Measurements from ENCODE around the gene KRTAP9-2. TPM values are rescaled to one million over a fixed set of nuclear protein-coding genes. Genes with fewer than 3 reads are reported as not detected.

The KRTAP9-2 gene
- total RNA-seq, 5 donors from 2014 or later (not counting 1 experiment from before 2014, with no cell fraction given) = not detected

DNA sequence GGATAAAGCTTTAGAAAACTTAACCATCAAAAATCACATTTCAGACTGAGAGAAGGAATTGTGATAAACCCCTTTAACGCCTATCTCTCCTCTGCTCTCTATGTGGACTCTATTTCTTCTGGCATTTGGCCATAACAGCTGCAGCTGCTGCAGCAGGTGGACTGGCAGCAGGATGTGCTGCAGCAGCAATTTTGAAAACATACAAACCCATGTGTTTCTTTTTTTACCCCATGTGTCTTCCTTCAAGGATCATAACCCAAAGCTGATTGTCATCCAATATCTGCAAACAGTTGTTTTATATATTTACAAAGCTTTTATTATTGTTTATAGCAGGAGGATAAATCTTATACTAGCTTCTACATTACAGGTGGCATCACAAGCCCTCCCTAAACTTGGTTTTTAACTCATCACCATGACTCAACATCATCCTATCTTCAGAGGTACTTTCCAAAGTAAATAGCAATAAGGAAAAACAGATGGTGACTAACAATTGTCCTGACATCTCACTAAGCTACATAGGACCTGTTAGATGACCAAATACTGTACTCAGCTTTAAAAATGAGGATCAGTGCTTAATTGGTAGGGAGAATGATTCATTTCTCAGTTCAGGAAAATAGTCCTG, 14.5 kb upstream of the KRTAP9-2 start:
- H3K9me3 Mint-ChIP-seq = no peaks in the 10 kb centered on the region
- H3K4me3 ChIP-seq (ENCODE audit: control insufficient read depth in 1 of 2, extremely low read depth in 1 of 2, low read length in 1 of 2) = no peak overlapping the region
- no peak overlapping the region for H3K27ac ChIP-seq (ENCODE audit: low read length)
- WGBS (ENCODE audit: insufficient coverage) = no CpG with 5 or more reads among the region's 1 CpG
- ATAC-seq (replicated peaks in 1 of 4) = no peak
- H3K36me3 Mint-ChIP-seq = no peaks in the 10 kb centered on the region
- peaks cover 0 to 10% (median 2%) of the 10 kb centered on the region in 3 donors for H3K4me1 Mint-ChIP-seq
- H3K27me3 Mint-ChIP-seq = peaks cover 8 to 46% of the 10 kb centered on the region in 2 donors
- peak in 1 of 35 experiments; percentile 8 for DNase-seq
- no peaks in the 10 kb centered on the region for H3K4me1 ChIP-seq (ENCODE audit: control insufficient read depth in 1 of 2, extremely low read depth in 1 of 2, insufficient read depth in 2 of 2, low read length in 2 of 2)
- peak overlapping the region in 1 of 2 donors; percentile 2 for H3K27ac Mint-ChIP-seq
- H3K36me3 ChIP-seq (ENCODE audit: control insufficient read depth in 2 of 2, extremely low read depth in 1 of 2, insufficient read depth in 1 of 2, low read length in 1 of 2) = no peaks in the 10 kb centered on the region
- POLR2A ChIA-PET = no interaction called here
- no peaks in the 10 kb centered on the region for H3K9me3 ChIP-seq
- CTCF ChIA-PET = no interaction called here
- no peak overlapping the region for H3K4me3 Mint-ChIP-seq
- peaks cover 0 to 22% of the 10 kb centered on the region in 2 experiments for H3K27me3 ChIP-seq (replicated peaks in 1 of 2; ENCODE audit: control insufficient read depth in 2 of 2, extremely low read depth in 1 of 2, insufficient read depth in 2 of 2, low read length in 1 of 2)

DNA sequence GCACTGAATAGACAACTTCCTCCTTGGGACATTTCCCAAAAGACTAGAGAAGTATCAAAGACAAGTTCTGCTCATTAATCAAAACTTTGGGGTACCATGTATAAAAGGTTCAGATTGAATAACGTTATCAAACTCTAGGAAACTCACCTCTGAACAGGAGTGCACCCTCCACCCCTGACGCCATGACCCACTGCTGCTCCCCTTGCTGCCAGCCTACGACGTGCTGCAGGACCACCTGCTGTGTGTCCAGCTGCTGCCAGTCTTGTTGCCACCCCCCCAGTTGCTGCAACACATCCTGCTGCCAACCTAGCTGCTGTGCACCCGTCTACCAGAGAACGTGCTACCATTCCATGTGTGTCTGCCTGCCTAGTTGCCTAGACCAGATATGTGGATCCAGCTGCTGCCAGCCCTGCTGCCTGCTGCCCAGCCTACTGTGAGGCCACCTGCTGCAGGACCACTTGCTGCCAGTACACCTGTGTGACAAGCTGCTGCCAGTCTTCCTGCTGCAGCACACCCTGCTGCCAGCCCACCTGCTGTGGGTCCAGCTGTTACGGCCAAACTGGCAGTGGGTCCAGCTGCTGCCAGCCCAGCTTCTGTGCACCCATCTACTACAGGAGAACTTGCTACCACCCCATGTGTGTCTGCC, 13.8 kb upstream of the KRTAP9-2 start:
- H3K4me1 Mint-ChIP-seq = peaks cover 0 to 10% (median 2%) of the 10 kb centered on the region in 3 donors
- no peak for DNase-seq
- Histone ChIP-seq H3K4me3 (ENCODE audit: control insufficient read depth in 1 of 2, extremely low read depth in 1 of 2, low read length in 1 of 2) (no peak overlapping the region), H3K4me1 (ENCODE audit: control insufficient read depth in 1 of 2, extremely low read depth in 1 of 2, insufficient read depth in 2 of 2, low read length in 2 of 2) (no peaks in the 10 kb centered on the region), H3K36me3 (ENCODE audit: control insufficient read depth in 2 of 2, extremely low read depth in 1 of 2, insufficient read depth in 1 of 2, low read length in 1 of 2) (no peaks in the 10 kb centered on the region), H3K9me3 (no peaks in the 10 kb centered on the region), H3K27me3 (replicated peaks in 1 of 2; ENCODE audit: control insufficient read depth in 2 of 2, extremely low read depth in 1 of 2, insufficient read depth in 2 of 2, low read length in 1 of 2) (peaks cover 0 to 22% of the 10 kb centered on the region in 2 experiments), H3K27ac (ENCODE audit: low read length) (no peak overlapping the region)
- no peak overlapping the region for H3K4me3 Mint-ChIP-seq
- ChIA-PET CTCF (no interaction called here), POLR2A (no interaction called here)
- H3K9me3 Mint-ChIP-seq = no peaks in the 10 kb centered on the region
- no peak for ATAC-seq (replicated peaks in 1 of 4)
- H3K36me3 Mint-ChIP-seq = no peaks in the 10 kb centered on the region
- WGBS (ENCODE audit: insufficient coverage) = 82% methylated on average over 7 of the region's 7 CpGs
- H3K27me3 Mint-ChIP-seq = peaks cover 8 to 51% of the 10 kb centered on the region in 2 donors
- no peak overlapping the region for H3K27ac Mint-ChIP-seq

DNA sequence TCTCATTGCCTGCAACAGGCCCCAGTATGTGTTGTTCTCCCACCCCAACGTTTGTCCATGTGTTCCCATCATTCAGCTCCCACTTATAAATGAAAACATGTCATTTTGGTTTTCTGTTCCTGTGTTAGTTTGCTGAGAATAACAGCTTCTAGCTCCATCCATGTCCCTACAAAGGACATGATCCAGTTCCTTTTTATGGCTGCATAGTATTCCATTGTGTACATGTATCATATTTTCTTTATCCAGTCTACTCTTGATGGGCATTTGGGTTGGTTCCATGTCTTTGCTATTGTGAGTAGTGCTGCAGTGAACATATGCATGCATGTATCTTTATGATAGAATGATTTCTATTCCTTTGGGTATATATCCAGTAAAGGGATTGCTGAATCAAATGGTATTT, 10.8 kb upstream of the KRTAP9-2 start:
- Histone ChIP-seq H3K4me1 (ENCODE audit: control insufficient read depth in 1 of 2, extremely low read depth in 1 of 2, insufficient read depth in 2 of 2, low read length in 2 of 2) (no peaks in the 10 kb centered on the region), H3K9me3 (no peaks in the 10 kb centered on the region), H3K27ac (ENCODE audit: low read length) (no peak overlapping the region), H3K27me3 (replicated peaks in 1 of 2; ENCODE audit: control insufficient read depth in 2 of 2, extremely low read depth in 1 of 2, insufficient read depth in 2 of 2, low read length in 1 of 2) (peaks cover 0 to 20% of the 10 kb centered on the region in 2 experiments), H3K4me3 (ENCODE audit: control insufficient read depth in 1 of 2, extremely low read depth in 1 of 2, low read length in 1 of 2) (no peak overlapping the region), H3K36me3 (ENCODE audit: control insufficient read depth in 2 of 2, extremely low read depth in 1 of 2, insufficient read depth in 1 of 2, low read length in 1 of 2) (no peaks in the 10 kb centered on the region)
- CTCF ChIA-PET = no interaction called here
- DNase-seq (no peak), ATAC-seq (replicated peaks in 1 of 4) (no peak)
- Mint-ChIP-seq H3K36me3 (no peaks in the 10 kb centered on the region), H3K27ac (no peak overlapping the region), H3K9me3 (peaks cover 2 to 6% (median 5%) of the 10 kb centered on the region in 3 donors), H3K4me3 (no peak overlapping the region), H3K27me3 (peaks cover 8 to 36% of the 10 kb centered on the region in 2 donors), H3K4me1 (peaks cover 0 to 10% (median 2%) of the 10 kb centered on the region in 3 donors)
- no CpG with 5 or more reads among the region's 1 CpG for WGBS (ENCODE audit: insufficient coverage)
- POLR2A ChIA-PET = interaction anchor here in 1 of 2 donors (0.6 kb wide), 1 partner anchor 85 kb away, joined by 4 read pairs; no protein-coding TSS in a partner anchor

GRCh38 chr17:41223821-41224220, 2.6 kb upstream of the KRTAP9-2 start:
- H3K27me3 Mint-ChIP-seq = peaks cover 9 to 11% of the 10 kb centered on the region in 2 donors
- ATAC-seq (replicated peaks in 1 of 4) = no peak
- no peak overlapping the region for H3K4me3 Mint-ChIP-seq
- CTCF ChIA-PET = no interaction called here
- no CpG with 5 or more reads among the region's 2 CpGs for WGBS (ENCODE audit: insufficient coverage)
- no peak overlapping the region for H3K27ac Mint-ChIP-seq
- H3K27me3 ChIP-seq (replicated peaks in 1 of 2; ENCODE audit: control insufficient read depth in 2 of 2, extremely low read depth in 1 of 2, insufficient read depth in 2 of 2, low read length in 1 of 2) = peaks cover 0 to 2% of the 10 kb centered on the region in 2 experiments
- H3K4me1 ChIP-seq (ENCODE audit: control insufficient read depth in 1 of 2, extremely low read depth in 1 of 2, insufficient read depth in 2 of 2, low read length in 2 of 2) = no peaks in the 10 kb centered on the region
- POLR2A ChIA-PET = no interaction called here
- peaks cover 0 to 12% (median 1%) of the 10 kb centered on the region in 3 donors for H3K4me1 Mint-ChIP-seq
- no peak overlapping the region for H3K27ac ChIP-seq (ENCODE audit: low read length)
- no peak overlapping the region for H3K4me3 ChIP-seq (ENCODE audit: control insufficient read depth in 1 of 2, extremely low read depth in 1 of 2, low read length in 1 of 2)
- DNase-seq = no peak
- H3K9me3 ChIP-seq = no peaks in the 10 kb centered on the region
- no peaks in the 10 kb centered on the region for H3K36me3 ChIP-seq (ENCODE audit: control insufficient read depth in 2 of 2, extremely low read depth in 1 of 2, insufficient read depth in 1 of 2, low read length in 1 of 2)
- no peaks in the 10 kb centered on the region for H3K36me3 Mint-ChIP-seq
- H3K9me3 Mint-ChIP-seq = peaks cover 2 to 6% (median 6%) of the 10 kb centered on the region in 3 donors

- Mint-ChIP-seq H3K36me3 (no peaks in the 10 kb centered on the region), H3K27ac (no peak overlapping the region), H3K4me3 (no peak overlapping the region), H3K4me1 (peaks cover 1 to 22% (median 3%) of the 10 kb centered on the region in 3 donors), H3K27me3 (peaks cover 7 to 9% of the 10 kb centered on the region in 2 donors), H3K9me3 (no peaks in the 10 kb centered on the region)
- Histone ChIP-seq H3K4me3 (ENCODE audit: control insufficient read depth in 1 of 2, extremely low read depth in 1 of 2, low read length in 1 of 2) (no peak overlapping the region), H3K27me3 (replicated peaks in 1 of 2; ENCODE audit: control insufficient read depth in 2 of 2, extremely low read depth in 1 of 2, insufficient read depth in 2 of 2, low read length in 1 of 2) (peaks cover 2% of the 10 kb centered on the region in 2 experiments), H3K4me1 (ENCODE audit: control insufficient read depth in 1 of 2, extremely low read depth in 1 of 2, insufficient read depth in 2 of 2, low read length in 2 of 2) (no peaks in the 10 kb centered on the region), H3K27ac (ENCODE audit: low read length) (no peak overlapping the region), H3K9me3 (no peaks in the 10 kb centered on the region), H3K36me3 (ENCODE audit: control insufficient read depth in 2 of 2, extremely low read depth in 1 of 2, insufficient read depth in 1 of 2, low read length in 1 of 2) (no peaks in the 10 kb centered on the region)
- no peak for DNase-seq
- ChIA-PET CTCF (no interaction called here), POLR2A (no interaction called here)
- 100% methylated on average over 4 of the region's 6 CpGs for WGBS (ENCODE audit: insufficient coverage)
- ATAC-seq (replicated peaks in 1 of 4) = no peak
These were observed 397 bp upstream of the KRTAP9-2 start for GRCh38 chr17:41226051-41226450.

- ATAC-seq (replicated peaks in 1 of 4) (no peak), DNase-seq (no peak)
- CTCF ChIA-PET = interaction anchor here in 1 of 2 donors (1.1 kb wide), 1 partner anchor 92 kb away, joined by 3 read pairs; no protein-coding TSS in a partner anchor
- H3K36me3 Mint-ChIP-seq = no peaks in the 10 kb centered on the region
- no peak overlapping the region for H3K27ac Mint-ChIP-seq
- H3K9me3 Mint-ChIP-seq = no peaks in the 10 kb centered on the region
- no peaks in the 10 kb centered on the region for H3K36me3 ChIP-seq (ENCODE audit: control insufficient read depth in 2 of 2, extremely low read depth in 1 of 2, insufficient read depth in 1 of 2, low read length in 1 of 2)
- no peaks in the 10 kb centered on the region for H3K4me1 ChIP-seq (ENCODE audit: control insufficient read depth in 1 of 2, extremely low read depth in 1 of 2, insufficient read depth in 2 of 2, low read length in 2 of 2)
- H3K4me1 Mint-ChIP-seq = peaks cover 0 to 18% (median 3%) of the 10 kb centered on the region in 3 donors
- H3K4me3 Mint-ChIP-seq = no peak overlapping the region
- H3K27me3 Mint-ChIP-seq = peaks cover 15 to 18% of the 10 kb centered on the region in 2 donors
- H3K9me3 ChIP-seq = no peaks in the 10 kb centered on the region
- H3K27me3 ChIP-seq (replicated peaks in 1 of 2; ENCODE audit: control insufficient read depth in 2 of 2, extremely low read depth in 1 of 2, insufficient read depth in 2 of 2, low read length in 1 of 2) = peaks cover 2% of the 10 kb centered on the region in 2 experiments
- POLR2A ChIA-PET = no interaction called here
- H3K4me3 ChIP-seq (ENCODE audit: control insufficient read depth in 1 of 2, extremely low read depth in 1 of 2, low read length in 1 of 2) = no peak overlapping the region
- no peak overlapping the region for H3K27ac ChIP-seq (ENCODE audit: low read length)
These were observed 3.6 kb downstream of the KRTAP9-2 start for GRCh38 chr17:41230094-41230493.
